HEK293 (cell line): ENCODE data around the gene LAMC3.

ENCODE experiments used
- CTCF ChIP-seq: fragments of 450-650 bp; formaldehyde crosslinking; IDR thresholded peaks from 2 replicates; pipeline ENCODE4 v1.5.1; 2016; ENCODE audit warnings: missing biosample characterization, missing genetic modification characterization
- GLIS2 ChIP-seq: fragments of 450-650 bp; formaldehyde crosslinking; IDR thresholded peaks from 2 replicates; pipeline ENCODE4 v1.5.1; 2016; ENCODE audit warnings: missing biosample characterization, missing genetic modification characterization
- REST ChIP-seq: fragments of 450-650 bp; formaldehyde crosslinking; IDR thresholded peaks from 2 replicates; pipeline ENCODE4 v1.5.1; 2016; ENCODE audit warnings: missing biosample characterization, missing genetic modification characterization
- YY1 ChIP-seq: fragments of 450-650 bp; formaldehyde crosslinking; IDR thresholded peaks from 2 replicates; pipeline ENCODE4 v1.5.1; 2018; ENCODE audit warnings: missing biosample characterization, missing genetic modification characterization
- ZBTB10 ChIP-seq: fragments of 450-650 bp; formaldehyde crosslinking; IDR thresholded peaks from 2 replicates; pipeline ENCODE4 v1.5.1; 2016; ENCODE audit warnings: missing biosample characterization, missing genetic modification characterization
- ZNF221 ChIP-seq: fragments of 450-650 bp; formaldehyde crosslinking; IDR thresholded peaks from 2 replicates; pipeline ENCODE4 v1.5.1; 2017; ENCODE audit warnings: missing biosample characterization, missing genetic modification characterization, borderline replicate concordance
- ZNF302 ChIP-seq: fragments of 450-650 bp; formaldehyde crosslinking; IDR thresholded peaks from 2 replicates; pipeline ENCODE4 v1.5.1; 2016; ENCODE audit warnings: missing biosample characterization, missing genetic modification characterization, low read depth
- ZNF776 ChIP-seq: fragments of 450-650 bp; formaldehyde crosslinking; IDR thresholded peaks from 2 replicates; pipeline ENCODE4 v1.5.0; 2017; ENCODE audit warnings: missing biosample characterization, missing genetic modification characterization, borderline replicate concordance

- TF ChIP-seq ZNF221 (tag by site-specific recombination) (no peak), YY1 (tag by site-specific recombination) (no peak), ZNF302 (tag by site-specific recombination) (no peak), REST (tag by site-specific recombination) (no peak), CTCF (no peak), GLIS2 (tag by site-specific recombination) (no peak), ZBTB10 (tag by site-specific recombination) (no peak), ZNF776 (tag by site-specific recombination) (no peak)
Observed at GRCh38 chr9:131072871-131073237, 63.9 kb downstream of the LAMC3 start.
